Glutamatergic neuron (in vitro differentiated cells): ENCODE results near the gene TSHR. TPM values are rescaled to one million over a fixed set of nuclear protein-coding genes. Genes with fewer than 3 reads are reported as not detected.
"Not testable (repeated sequence)": the region's sequence is repeated elsewhere in the genome, so short reads cannot be mapped to it uniquely, and the experiment has no call there.

ENCODE experiments used
- DNase-seq: peaks from one replicate; pipeline ENCODE4 v3.0.0; 2022
- H3K27ac Mint-ChIP-seq: one replicate; pipeline ENCODE4 v1.8.0; 2020; ENCODE audit warnings: mild to moderate bottlenecking, mixed read lengths, inconsistent platforms; ENCODE audit not compliant: unreplicated experiment
- H3K27me3 Mint-ChIP-seq: one replicate; pipeline ENCODE4 v1.8.0; 2020; ENCODE audit warnings: mild to moderate bottlenecking, moderate library complexity, mixed read lengths, inconsistent platforms; ENCODE audit not compliant: unreplicated experiment
- H3K36me3 Mint-ChIP-seq: one replicate; pipeline ENCODE4 v1.8.0; 2020; ENCODE audit warnings: mild to moderate bottlenecking, mixed read lengths, inconsistent platforms; ENCODE audit not compliant: unreplicated experiment
- H3K4me1 Mint-ChIP-seq: one replicate; pipeline ENCODE4 v1.8.0; 2020; ENCODE audit warnings: mild to moderate bottlenecking, low read depth, mixed read lengths, inconsistent platforms; ENCODE audit not compliant: unreplicated experiment
- H3K4me3 Mint-ChIP-seq: one replicate; pipeline ENCODE4 v1.8.0; 2020; ENCODE audit warnings: mild to moderate bottlenecking, mixed read lengths, inconsistent platforms; ENCODE audit not compliant: unreplicated experiment
- H3K9me3 Mint-ChIP-seq: one replicate; pipeline ENCODE4 v1.8.0; 2020; ENCODE audit warnings: mild to moderate bottlenecking, moderate library complexity, mixed read lengths, inconsistent platforms; ENCODE audit not compliant: unreplicated experiment
- CTCF ChIP-seq: fragments of 200-600 bp; sonication (generic); IDR thresholded peaks from one replicate; pipeline ENCODE4 v1.5.0; 2021; ENCODE audit not compliant: partially characterized antibody, unreplicated experiment
- total RNA-seq: library from RNA; stranded (reverse); fragmentation: NEBNext Ultra II Directional; extraction: Animal tissue kit (Norgen Biotek cat#: 25700); gene quantifications from one replicate; pipeline ENCODE4 v1.2.1, GENCODE V29; 2021; ENCODE audit not compliant: unreplicated experiment

Gene TSHR
- total RNA-seq, 1 donor from 2014 or later: 0.74 TPM

- TF ChIP-seq CTCF: no peak
- no peaks in the 10 kb centered on the region for H3K4me1 Mint-ChIP-seq
- H3K4me3 Mint-ChIP-seq: no peak overlapping the region
- H3K36me3 Mint-ChIP-seq: no peaks in the 10 kb centered on the region
- no peaks in the 10 kb centered on the region for H3K9me3 Mint-ChIP-seq
- DNase-seq: no peak
- no peak overlapping the region for H3K27ac Mint-ChIP-seq
- peaks cover 3% of the 10 kb centered on the region for H3K27me3 Mint-ChIP-seq
These were observed 51.7 kb downstream of the TSHR start for GRCh38 chr14:81007131-81007530.

- Mint-ChIP-seq H3K9me3 (no peaks in the 10 kb centered on the region), H3K4me1 (no peaks in the 10 kb centered on the region), H3K27ac (no peak overlapping the region), H3K36me3 (no peaks in the 10 kb centered on the region), H3K27me3 (no peaks in the 10 kb centered on the region), H3K4me3 (no peak overlapping the region)
- no peak for TF ChIP-seq CTCF
- DNase-seq: no peak
These were observed 53.9 kb downstream of the TSHR start for GRCh38 chr14:81009346-81009745.

GRCh38 chr14:81018251-81018650, 62.8 kb downstream of the TSHR start:
- no peaks in the 10 kb centered on the region for H3K27me3 Mint-ChIP-seq
- H3K4me1 Mint-ChIP-seq: no peaks in the 10 kb centered on the region
- H3K9me3 Mint-ChIP-seq: no peaks in the 10 kb centered on the region
- TF ChIP-seq CTCF: no peak
- H3K27ac Mint-ChIP-seq: no peak overlapping the region
- H3K4me3 Mint-ChIP-seq: no peak overlapping the region
- no peak for DNase-seq
- no peaks in the 10 kb centered on the region for H3K36me3 Mint-ChIP-seq

- H3K4me1 Mint-ChIP-seq: no peaks in the 10 kb centered on the region
- no peak for DNase-seq
- H3K27ac Mint-ChIP-seq: no peak overlapping the region
- H3K27me3 Mint-ChIP-seq: no peaks in the 10 kb centered on the region
- no peaks in the 10 kb centered on the region for H3K36me3 Mint-ChIP-seq
- TF ChIP-seq CTCF: no peak
- H3K4me3 Mint-ChIP-seq: no peak overlapping the region
- H3K9me3 Mint-ChIP-seq: no peaks in the 10 kb centered on the region
These were observed 63.3 kb downstream of the TSHR start for GRCh38 chr14:81018684-81019083.

GRCh38 chr14:81019113-81019512, 63.7 kb downstream of the TSHR start:
- not testable (repeated sequence) for H3K36me3 Mint-ChIP-seq, H3K27me3 Mint-ChIP-seq, DNase-seq, H3K4me1 Mint-ChIP-seq, H3K9me3 Mint-ChIP-seq, H3K4me3 Mint-ChIP-seq, H3K27ac Mint-ChIP-seq

GRCh38 chr14:81023095-81023710, 67.8 kb downstream of the TSHR start:
- Mint-ChIP-seq H3K27ac (no peak overlapping the region), H3K4me3 (no peak overlapping the region), H3K27me3 (no peaks in the 10 kb centered on the region), H3K4me1 (no peaks in the 10 kb centered on the region), H3K36me3 (no peaks in the 10 kb centered on the region), H3K9me3 (no peaks in the 10 kb centered on the region)
- DNase-seq: no peak
- no peak for TF ChIP-seq CTCF
